HUES6 (cell line): Measurements from ENCODE around the gene HADHB.
A peak's percentile ranks its signal among the peaks of the same experiment; 100 is the strongest.
"Not testable (repeated sequence)": the region's sequence is repeated elsewhere in the genome, so short reads cannot be mapped to it uniquely, and the experiment has no call there.

ENCODE experiments used
- H3K27ac ChIP-seq: 2 replicates; pipeline ENCODE4 v1.7.0; 2013; ENCODE audit warnings: low read depth, mild to moderate bottlenecking, low read length, inconsistent platforms
- H3K27me3 ChIP-seq: 2 replicates; pipeline ENCODE4 v1.6.1; 2013; ENCODE audit warnings: low read length; ENCODE audit not compliant: control insufficient read depth, insufficient read depth
- H3K36me3 ChIP-seq: 2 replicates; pipeline ENCODE4 v1.6.1; 2013; ENCODE audit warnings: low read length; ENCODE audit not compliant: control insufficient read depth, insufficient read depth
- H3K4me1 ChIP-seq: 2 replicates; pipeline ENCODE4 v1.6.1; 2013; ENCODE audit warnings: low read length; ENCODE audit not compliant: control insufficient read depth, insufficient read depth
- H3K4me3 ChIP-seq: 2 replicates; pipeline ENCODE4 v1.5.1; 2013; ENCODE audit warnings: low read depth, low read length
- H3K9ac ChIP-seq: one replicate; pipeline ENCODE4 v1.6.1; 2013; ENCODE audit warnings: mild to moderate bottlenecking, low read length
- H3K9me3 ChIP-seq: 2 replicates; pipeline ENCODE4 v1.6.1; 2013; ENCODE audit warnings: low read depth, low read length; ENCODE audit not compliant: control insufficient read depth, insufficient read depth

The HADHB gene

GRCh38 chr2:26245810-26246209 is 1.1 kb downstream of the HADHB start:
- Histone ChIP-seq H3K27me3 (no peaks in the 10 kb centered on the region), H3K27ac (no peak overlapping the region), H3K36me3 (no peaks in the 10 kb centered on the region)

GRCh38 chr2:26246818-26247217 is 2.1 kb downstream of the HADHB start:
- H3K9ac ChIP-seq, result no peak overlapping the region

More at GRCh38 chr2:26245810-26246209, 1.1 kb downstream of the HADHB start:
- Histone ChIP-seq H3K4me3 (peak overlapping the region; percentile 86), H3K4me1 (peaks cover 6% of the 10 kb centered on the region), H3K9ac (peak overlapping the region; percentile 97), H3K9me3 (no peaks in the 10 kb centered on the region)

GRCh38 chr2:26249625-26250024 is 4.9 kb downstream of the HADHB start:
- Histone ChIP-seq H3K9me3 (no peaks in the 10 kb centered on the region), H3K36me3 (0 out of 2 replicates have a peak, but pooled peaks cover 2% of the 10 kb centered on the region), H3K27ac (no peak overlapping the region), H3K4me1 (peaks cover 6% of the 10 kb centered on the region), H3K9ac (no peak overlapping the region), H3K4me3 (no peak overlapping the region), H3K27me3 (no peaks in the 10 kb centered on the region)

More at GRCh38 chr2:26246818-26247217, 2.1 kb downstream of the HADHB start:
- Histone ChIP-seq H3K9me3 (no peaks in the 10 kb centered on the region), H3K4me1 (peaks cover 6% of the 10 kb centered on the region), H3K36me3 (no peaks in the 10 kb centered on the region), H3K4me3 (no peak overlapping the region), H3K27ac (no peak overlapping the region), H3K27me3 (no peaks in the 10 kb centered on the region)

GRCh38 chr2:26251893-26252292 is 7.2 kb downstream of the HADHB start:
- H3K27ac ChIP-seq, result no peak overlapping the region

GRCh38 chr2:26255759-26256384 is 11.1 kb downstream of the HADHB start:
- Histone ChIP-seq H3K27ac (no peak overlapping the region), H3K36me3 (peaks cover 25% of the 10 kb centered on the region), H3K4me1 (no peaks in the 10 kb centered on the region), H3K9ac (no peak overlapping the region), H3K27me3 (no peaks in the 10 kb centered on the region), H3K4me3 (no peak overlapping the region), H3K9me3 (no peaks in the 10 kb centered on the region)

More at GRCh38 chr2:26251893-26252292, 7.2 kb downstream of the HADHB start:
- no peak overlapping the region for H3K4me3 ChIP-seq
- 0 out of 2 replicates have a peak, but pooled peaks cover 5% of the 10 kb centered on the region for H3K36me3 ChIP-seq
- H3K9ac ChIP-seq, result no peak overlapping the region
- no peaks in the 10 kb centered on the region for H3K27me3 ChIP-seq
- no peaks in the 10 kb centered on the region for H3K4me1 ChIP-seq
- H3K9me3 ChIP-seq, result no peaks in the 10 kb centered on the region

- not testable (repeated sequence) for H3K9ac ChIP-seq, H3K9me3 ChIP-seq, H3K4me3 ChIP-seq, H3K27me3 ChIP-seq, H3K4me1 ChIP-seq, H3K27ac ChIP-seq
- peaks cover 32% of the 10 kb centered on the region for H3K36me3 ChIP-seq
These were observed 14.1 kb downstream of the HADHB start for GRCh38 chr2:26258836-26259235.

GRCh38 chr2:26268213-26268612 is 23.5 kb downstream of the HADHB start:
- H3K27me3 ChIP-seq, result no peaks in the 10 kb centered on the region
- H3K9me3 ChIP-seq, result no peaks in the 10 kb centered on the region
- no peak overlapping the region for H3K9ac ChIP-seq
- H3K4me3 ChIP-seq, result no peak overlapping the region
- no peak overlapping the region for H3K27ac ChIP-seq
- H3K4me1 ChIP-seq, result no peaks in the 10 kb centered on the region
- peaks cover 10% of the 10 kb centered on the region; the same call in 1 of the 2 replicates for H3K36me3 ChIP-seq

GRCh38 chr2:26268670-26269385 is 24.1 kb downstream of the HADHB start:
- not testable (repeated sequence) for H3K36me3 ChIP-seq, H3K9ac ChIP-seq, H3K27ac ChIP-seq

GRCh38 chr2:26269571-26270158 is 24.9 kb downstream of the HADHB start:
- peaks cover 13% of the 10 kb centered on the region for H3K36me3 ChIP-seq
- H3K9ac ChIP-seq, result no peak overlapping the region
- H3K27me3 ChIP-seq, result no peaks in the 10 kb centered on the region
- H3K4me1 ChIP-seq, result no peaks in the 10 kb centered on the region
- H3K4me3 ChIP-seq, result no peak overlapping the region
- no peak overlapping the region for H3K27ac ChIP-seq
- H3K9me3 ChIP-seq, result no peaks in the 10 kb centered on the region

More at GRCh38 chr2:26268670-26269385, 24.1 kb downstream of the HADHB start:
- H3K9me3 ChIP-seq, H3K4me1 ChIP-seq, H3K27me3 ChIP-seq, H3K4me3 ChIP-seq: not testable (repeated sequence)

GRCh38 chr2:26270373-26270772 is 25.6 kb downstream of the HADHB start:
- H3K36me3 ChIP-seq, result peaks cover 13% of the 10 kb centered on the region
- no peaks in the 10 kb centered on the region for H3K27me3 ChIP-seq
- no peak overlapping the region for H3K4me3 ChIP-seq
- H3K9ac ChIP-seq, result no peak overlapping the region
- H3K4me1 ChIP-seq, result no peaks in the 10 kb centered on the region
- no peaks in the 10 kb centered on the region for H3K9me3 ChIP-seq
- H3K27ac ChIP-seq, result no peak overlapping the region

GRCh38 chr2:26273501-26273900 is 28.8 kb downstream of the HADHB start:
- H3K9ac ChIP-seq, result no peak overlapping the region
- H3K36me3 ChIP-seq, result peaks cover 34% of the 10 kb centered on the region
- no peak overlapping the region for H3K27ac ChIP-seq
- no peak overlapping the region for H3K4me3 ChIP-seq
- H3K4me1 ChIP-seq, result no peaks in the 10 kb centered on the region
- no peaks in the 10 kb centered on the region for H3K9me3 ChIP-seq
- no peaks in the 10 kb centered on the region for H3K27me3 ChIP-seq
